ENCODE measurements around the gene HLA-E.
"Not testable (repeated sequence)": the region's sequence is repeated elsewhere in the genome, so short reads cannot be mapped to it uniquely, and the experiment has no call there.

The HLA-E gene

GRCh38 chr6:30481211-30481964 lies 7.9 kb upstream of the HLA-E start:
- no peak for DNase-seq

DNA sequence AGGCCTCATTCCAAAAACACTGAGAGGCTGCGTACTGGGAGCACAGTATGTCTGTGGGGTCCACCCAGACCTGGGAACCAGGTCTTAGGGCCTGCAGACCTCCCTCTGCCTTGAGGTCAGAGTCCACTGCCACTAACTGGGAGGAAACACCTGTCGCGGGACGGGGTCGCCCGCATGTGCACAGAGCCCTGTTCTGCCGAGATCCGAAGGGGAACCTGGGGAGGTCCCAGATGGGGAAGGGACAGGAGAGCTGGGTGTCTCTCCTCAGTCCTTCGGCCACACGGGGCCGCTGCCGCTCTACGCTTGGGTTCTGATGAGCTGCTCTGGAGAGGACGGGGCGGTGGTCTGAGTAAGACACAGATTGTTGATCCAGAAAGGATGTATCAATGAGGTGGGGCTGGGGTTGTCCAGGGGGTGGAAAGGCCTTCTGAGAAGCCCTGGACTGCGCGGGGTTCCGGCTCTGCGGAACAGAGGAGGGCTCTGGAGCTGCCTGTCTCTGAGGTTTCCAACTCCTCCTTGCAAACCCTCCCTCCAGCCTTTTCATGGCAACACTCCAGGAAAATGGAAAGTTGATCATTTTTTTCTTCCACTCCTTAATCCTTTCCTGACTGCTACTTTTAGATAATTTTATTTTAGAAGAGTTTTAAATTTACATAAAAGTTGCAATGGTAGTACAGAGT lies 7.2 kb upstream of the HLA-E start:
- DNase-seq: peak; percentile 91

GRCh38 chr6:30483677-30484279 lies 5.5 kb upstream of the HLA-E start:
- peak; percentile 86 for DNase-seq

DNA sequence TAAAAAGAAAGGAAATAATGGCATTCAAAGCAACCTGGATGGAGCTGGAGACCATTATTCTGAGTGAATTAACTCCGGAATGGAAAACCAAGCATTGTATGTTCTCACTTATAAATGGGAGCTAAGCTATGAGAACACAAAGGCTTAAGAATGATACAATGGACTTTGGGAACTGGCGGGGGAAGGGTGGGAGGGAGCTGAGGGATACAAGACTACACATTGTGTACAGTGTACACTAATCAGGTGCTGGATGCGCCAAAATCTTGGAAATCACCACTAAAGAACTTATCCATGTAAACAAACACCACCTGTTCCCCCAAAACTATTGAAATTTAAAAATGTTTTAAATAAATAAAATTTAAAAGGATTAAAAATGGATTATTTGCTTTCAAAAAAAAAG lies 4.1 kb upstream of the HLA-E start:
- DNase-seq: no peak

DNA sequence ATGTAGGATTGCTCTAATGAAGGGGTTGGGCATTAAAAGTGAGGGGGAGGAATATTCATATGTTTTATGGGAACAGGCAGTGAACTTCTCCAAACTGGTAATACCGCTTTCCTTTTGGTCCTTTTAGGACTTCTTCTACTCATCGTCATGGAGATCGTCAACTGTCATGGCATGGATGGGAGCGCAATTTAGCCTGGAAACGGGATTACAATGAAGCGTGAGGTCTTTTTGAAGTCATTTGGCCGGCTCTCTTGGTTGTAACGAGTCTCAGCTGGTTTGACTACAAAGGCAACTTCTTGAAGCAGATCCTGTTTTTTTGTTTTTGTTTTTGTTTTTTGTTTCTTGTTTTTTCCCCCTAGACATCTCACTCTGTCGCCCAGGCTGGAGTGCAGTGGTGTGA lies 1.4 kb upstream of the HLA-E start:
- DNase-seq: no peak

DNA sequence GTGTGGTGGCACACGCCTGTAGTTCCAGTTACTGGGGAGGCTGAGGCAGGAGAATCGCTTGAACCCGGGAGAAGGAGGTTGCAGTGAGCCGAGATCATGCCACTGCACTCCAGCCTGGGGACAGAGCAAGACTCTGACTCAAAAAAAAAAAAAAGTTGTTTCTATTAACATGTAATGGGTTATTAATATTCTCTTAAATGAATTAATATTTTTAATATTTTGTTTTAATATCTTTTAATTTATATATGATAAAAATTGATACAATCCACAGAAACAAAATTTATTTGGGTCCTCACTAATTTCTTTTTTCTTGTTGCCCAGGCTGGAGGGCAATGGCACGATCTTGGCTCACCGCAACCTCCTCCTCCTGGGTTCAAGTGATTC lies 620 bp upstream of the HLA-E start:
- DNase-seq: not testable (repeated sequence)

- DNase-seq: peak; percentile 91
Observed at GRCh38 chr6:30490026-30490876, 942 bp downstream of the HLA-E start.

DNA sequence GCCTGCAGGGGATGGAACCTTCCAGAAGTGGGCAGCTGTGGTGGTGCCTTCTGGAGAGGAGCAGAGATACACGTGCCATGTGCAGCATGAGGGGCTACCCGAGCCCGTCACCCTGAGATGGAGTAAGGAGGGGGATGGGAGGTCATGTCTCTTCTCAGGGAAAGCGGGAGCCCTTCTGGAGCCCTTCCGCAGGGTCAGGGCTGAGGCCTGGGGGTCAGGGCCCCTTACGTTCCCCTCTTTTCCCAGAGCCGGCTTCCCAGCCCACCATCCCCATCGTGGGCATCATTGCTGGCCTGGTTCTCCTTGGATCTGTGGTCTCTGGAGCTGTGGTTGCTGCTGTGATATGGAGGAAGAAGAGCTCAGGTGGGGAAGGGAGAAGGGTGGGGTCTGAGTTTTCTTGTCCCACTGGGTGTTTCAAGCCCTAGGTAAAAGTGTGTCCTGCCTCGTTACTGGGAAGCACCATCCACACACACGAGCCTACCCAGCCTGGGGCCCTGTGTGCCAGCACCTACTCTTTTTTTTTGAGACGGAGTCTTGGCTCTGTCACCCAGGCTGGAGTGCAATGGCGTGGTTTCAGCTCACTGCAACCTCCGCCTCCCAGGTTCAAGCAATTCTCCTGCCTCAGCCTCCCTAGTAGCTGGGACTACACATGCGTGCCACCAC lies 2.1 kb downstream of the HLA-E start:
- not testable (repeated sequence) for DNase-seq

GRCh38 chr6:30491991-30492952 lies 3.0 kb downstream of the HLA-E start:
- no peak for DNase-seq

GRCh38 chr6:30493643-30494250 lies 4.4 kb downstream of the HLA-E start:
- DNase-seq: no peak

GRCh38 chr6:30494291-30494861 lies 5.1 kb downstream of the HLA-E start:
- peak; percentile 55 for DNase-seq

DNA sequence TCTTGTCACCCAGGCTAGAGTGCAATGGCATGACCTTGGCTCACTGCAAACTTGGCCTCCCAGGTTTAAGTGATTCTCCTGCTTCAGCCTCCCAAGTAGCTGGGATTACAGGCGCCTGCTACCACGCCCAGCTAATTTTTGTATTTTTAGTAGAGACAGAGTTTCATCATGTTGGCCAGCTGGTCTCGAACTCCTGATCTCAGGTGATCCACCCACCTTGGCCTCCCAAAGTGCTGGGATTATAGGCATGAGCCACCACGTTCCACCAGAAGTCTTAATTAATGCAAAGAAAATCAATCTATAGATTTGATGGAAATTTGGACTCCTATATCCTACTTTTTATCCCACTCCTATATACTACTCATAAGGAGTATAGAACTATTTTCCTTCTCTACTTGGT lies 5.8 kb downstream of the HLA-E start:
- DNase-seq: not testable (repeated sequence)

DNA sequence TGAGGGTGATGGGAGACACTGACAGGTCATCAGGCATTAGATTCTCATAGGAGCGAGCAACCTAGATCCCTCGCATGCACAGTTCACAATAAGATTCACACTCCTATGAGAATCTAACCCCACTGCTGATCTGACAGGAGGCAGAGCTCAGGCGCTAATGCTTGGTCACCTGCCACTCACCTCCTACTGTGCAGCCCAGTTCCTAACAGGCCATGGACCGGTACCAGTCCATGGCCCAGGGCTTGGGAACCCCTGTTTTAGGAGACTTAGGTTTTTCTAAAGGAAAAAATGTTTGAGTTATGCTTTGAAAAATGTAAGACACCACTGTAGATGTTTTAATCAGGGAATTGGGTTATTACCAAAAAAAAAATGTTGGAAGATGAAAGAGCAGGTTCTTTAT lies 6.7 kb downstream of the HLA-E start:
- DNase-seq: no peak

DNA sequence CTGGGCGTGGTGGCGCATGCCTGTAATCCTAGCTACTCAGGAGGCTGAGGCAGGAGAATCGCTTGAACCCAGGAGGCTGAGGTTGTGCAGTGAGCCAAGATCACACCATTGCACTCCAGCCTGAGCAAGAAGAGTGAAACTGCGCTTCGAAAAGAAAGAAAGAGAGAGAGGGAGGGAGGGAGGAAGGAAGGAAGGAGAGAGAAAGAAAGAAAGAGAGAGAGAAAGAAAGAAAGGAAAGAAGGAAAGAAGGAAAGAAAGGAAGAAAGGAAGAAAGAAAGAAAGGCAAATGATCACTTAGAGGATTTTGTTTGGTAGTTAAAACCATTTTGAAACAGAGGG lies 7.9 kb downstream of the HLA-E start:
- DNase-seq: not testable (repeated sequence)

DNA sequence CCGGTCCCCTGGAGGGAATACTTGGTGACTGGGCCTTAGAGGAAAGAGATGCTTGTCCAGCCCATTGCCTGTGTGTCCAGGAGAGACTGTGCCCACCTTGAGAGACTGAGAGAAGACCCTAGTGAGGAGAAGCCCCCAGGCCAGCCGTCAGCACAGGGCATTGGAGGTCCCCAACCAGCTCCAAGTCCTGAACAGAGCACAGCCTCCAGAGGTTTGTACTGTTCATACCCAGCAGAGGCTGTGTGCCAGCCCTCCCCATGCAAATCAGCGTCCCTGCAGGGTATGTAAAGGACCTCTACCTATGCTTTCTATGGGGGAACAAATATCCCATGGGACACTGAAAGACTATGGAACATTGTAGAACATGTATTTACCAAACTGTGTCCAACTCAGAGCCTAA lies 8.4 kb downstream of the HLA-E start:
- no peak for DNase-seq

- not testable (repeated sequence) for DNase-seq
Observed at GRCh38 chr6:30498705-30499104, 9.4 kb downstream of the HLA-E start.

DNA sequence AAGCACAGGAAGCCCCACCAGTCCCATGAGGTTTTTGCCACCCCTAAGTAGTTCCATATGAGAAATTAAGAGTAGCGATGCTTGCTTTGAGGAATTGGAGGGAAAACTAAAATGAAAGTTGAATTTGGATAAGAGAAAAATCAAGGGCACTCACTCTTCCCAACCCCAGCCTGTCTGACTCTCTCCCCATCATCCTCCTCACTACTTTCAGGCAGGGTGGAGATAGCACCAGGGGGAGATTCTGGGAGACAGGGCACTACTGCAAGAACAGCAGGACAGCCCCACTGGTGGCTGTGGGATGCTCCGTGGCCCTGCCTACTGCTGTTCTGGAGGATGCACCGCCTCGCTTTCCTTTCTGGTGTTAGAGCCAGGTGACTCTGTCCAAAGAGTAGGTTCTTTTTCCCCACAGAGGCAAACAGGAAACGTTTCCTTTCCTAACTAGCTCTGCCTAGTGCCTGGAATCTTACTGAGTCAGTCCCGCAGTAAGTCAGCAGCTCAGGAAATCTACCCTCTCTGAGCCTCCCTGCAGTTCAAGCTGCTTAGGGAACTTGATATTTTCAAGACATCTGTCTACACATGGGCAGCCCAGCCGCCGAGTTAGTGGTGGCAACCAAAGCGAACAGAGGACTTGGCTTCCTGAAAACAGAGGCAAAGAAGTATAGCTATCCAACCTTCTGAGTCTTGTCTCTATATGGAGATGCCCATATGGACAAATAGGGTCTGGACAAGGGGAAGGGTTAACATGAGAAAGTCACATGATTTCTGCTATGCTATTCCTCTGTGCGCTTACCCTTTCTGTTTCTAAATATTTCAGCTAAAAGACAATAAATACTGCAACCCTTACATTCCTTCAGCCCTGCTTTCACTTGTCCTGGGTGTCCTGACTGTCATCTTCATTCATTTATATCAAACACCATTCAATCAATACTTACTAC lies 11.4 kb downstream of the HLA-E start:
- DNase-seq: no peak

DNA sequence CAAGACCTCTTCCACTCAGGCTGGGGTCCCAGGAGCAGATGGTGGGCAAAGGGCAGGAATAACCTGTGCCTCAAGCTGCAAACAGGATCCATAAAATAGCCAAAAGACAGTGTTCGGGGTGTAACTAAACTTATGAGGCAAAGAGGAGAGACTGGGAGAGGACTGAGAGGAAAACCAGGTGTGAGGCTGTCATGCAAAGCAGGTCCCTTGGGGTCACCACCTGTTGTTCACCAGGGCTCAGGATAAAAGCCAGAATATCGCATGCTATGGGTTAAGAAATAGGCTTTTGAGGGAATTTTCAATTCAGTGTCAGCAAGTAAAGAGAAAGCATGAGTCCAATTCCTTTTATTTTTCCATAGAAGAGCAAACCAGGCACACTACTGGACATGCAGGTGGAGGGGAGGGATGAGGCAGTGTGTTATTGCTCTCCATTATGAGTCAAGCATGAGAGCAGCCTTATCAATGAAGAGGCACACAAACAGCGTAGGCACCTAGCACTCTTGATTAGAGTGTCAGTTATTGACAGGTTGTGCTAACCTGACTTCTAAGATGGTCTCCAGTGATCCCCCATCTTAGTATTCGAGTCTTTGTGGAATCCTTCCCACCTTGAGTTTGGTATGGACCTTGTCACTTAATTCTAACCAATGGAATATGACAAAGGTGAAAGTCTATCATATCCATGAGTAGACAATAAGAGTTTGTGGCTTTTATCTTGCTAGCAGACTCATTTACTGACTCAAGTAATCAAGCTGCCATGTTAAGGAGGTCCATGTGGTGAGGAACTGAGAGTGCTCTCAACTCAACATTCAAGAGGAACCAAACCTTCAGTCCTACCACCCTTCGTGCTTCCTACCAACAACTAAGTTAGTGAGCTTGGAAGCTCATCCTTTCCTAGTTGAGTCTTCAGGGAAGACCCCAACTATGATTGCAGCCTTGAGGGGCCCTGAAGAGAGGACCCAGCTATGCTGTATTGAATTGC lies 18.8 kb downstream of the HLA-E start:
- no peak for DNase-seq

Measured in hematopoietic multipotent progenitor cell treated with erythropoietin and hydrocortisone succinate and interleukin-3 and kit ligand, for 4 days (in vitro differentiated cells).